ENCODE results near the gene SERPINB8.

DNA sequence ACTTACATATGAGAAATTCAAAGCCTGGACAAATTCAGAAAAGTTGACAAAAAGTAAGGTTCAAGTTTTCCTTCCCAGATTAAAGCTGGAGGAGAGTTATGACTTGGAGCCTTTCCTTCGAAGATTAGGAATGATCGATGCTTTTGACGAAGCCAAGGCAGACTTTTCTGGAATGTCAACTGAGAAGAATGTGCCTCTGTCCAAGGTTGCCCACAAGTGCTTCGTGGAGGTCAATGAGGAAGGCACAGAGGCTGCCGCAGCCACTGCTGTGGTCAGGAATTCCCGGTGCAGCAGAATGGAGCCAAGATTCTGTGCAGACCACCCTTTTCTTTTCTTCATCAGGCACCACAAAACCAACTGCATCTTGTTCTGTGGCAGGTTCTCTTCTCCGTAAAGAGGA lies 17.0 kb downstream of the SERPINB8 start:
- TF ChIP-seq JUNB (CRISPR knock-in tag; conservative IDR thresholded peaks at IDR 0.05) (no peak), CREM (IDR thresholded peaks at IDR 0.05; ENCODE audit: low read depth) (no peak), CREB1 (IDR thresholded peaks at IDR 0.05) (no peak), CREB1 (CRISPR knock-in tag; IDR thresholded peaks at IDR 0.05) (no peak)
- TF ChIP-seq, protein P1, sequence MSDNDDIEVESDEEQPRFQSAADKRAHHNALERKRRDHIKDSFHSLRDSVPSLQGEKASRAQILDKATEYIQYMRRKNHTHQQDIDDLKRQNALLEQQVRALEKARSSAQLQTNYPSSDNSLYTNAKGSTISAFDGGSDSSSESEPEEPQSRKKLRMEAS (CRISPR knock-in tag; IDR thresholded peaks at IDR 0.05), result no peak
